ENCODE data around the gene SLC25A41.

- TF ChIP-seq CTCF (IDR thresholded peaks at IDR 0.05; ENCODE audit: low read length) (no peak), EZH2 (IDR thresholded peaks at IDR 0.05; ENCODE audit: borderline replicate concordance, low read length) (no peak)
Observed at GRCh38 chr19:6418562-6418932, 15.0 kb downstream of the SLC25A41 start.
